GM12874 (cell line): ENCODE data around the gene PPP4R1.

Source experiments
- TF ChIP-seq, protein P1 (sequence below): IDR thresholded peaks from 2 replicates; pipeline ENCODE4 v1.5.1; 2011; ENCODE audit warnings: low read depth, mild to moderate bottlenecking, control low read depth, low read length, moderate library complexity; ENCODE audit not compliant: insufficient read depth

The PPP4R1 gene

DNA sequence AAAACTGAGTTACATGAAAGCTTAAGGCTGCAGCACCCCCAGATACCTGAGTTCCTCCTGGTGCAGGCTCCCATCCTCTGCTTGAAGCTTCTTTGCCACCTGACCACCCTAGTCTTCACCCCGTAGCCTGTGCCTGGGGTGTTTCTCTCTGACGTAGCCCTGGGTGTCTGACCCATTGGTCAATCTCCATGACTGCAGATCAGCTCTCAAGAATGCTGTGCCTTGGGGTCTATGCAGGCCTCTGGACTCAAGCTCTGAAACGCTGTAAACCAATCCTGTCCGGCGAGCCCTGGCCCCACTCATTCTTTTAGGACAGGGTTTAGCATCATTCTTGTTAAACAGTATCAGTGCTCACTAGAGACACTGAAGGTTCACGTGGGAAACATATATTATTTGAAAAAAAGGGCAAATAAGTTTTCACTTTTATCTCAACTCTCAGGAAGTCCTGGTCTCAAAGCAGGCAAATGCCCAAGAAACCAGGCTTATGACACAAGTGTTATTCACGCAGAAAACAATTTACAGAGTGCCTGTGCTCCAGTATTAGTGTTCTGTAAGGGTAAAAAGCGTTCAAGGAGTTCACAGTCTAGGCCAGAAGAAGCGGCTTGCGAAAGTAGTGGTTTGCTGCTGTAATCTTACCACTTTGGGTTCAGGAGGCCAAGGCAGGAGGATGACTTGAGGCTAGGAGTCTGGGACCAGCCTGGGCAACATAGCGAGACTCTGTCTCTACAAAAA is 22.8 kb upstream of the PPP4R1 start:
- TF ChIP-seq, protein P1, sequence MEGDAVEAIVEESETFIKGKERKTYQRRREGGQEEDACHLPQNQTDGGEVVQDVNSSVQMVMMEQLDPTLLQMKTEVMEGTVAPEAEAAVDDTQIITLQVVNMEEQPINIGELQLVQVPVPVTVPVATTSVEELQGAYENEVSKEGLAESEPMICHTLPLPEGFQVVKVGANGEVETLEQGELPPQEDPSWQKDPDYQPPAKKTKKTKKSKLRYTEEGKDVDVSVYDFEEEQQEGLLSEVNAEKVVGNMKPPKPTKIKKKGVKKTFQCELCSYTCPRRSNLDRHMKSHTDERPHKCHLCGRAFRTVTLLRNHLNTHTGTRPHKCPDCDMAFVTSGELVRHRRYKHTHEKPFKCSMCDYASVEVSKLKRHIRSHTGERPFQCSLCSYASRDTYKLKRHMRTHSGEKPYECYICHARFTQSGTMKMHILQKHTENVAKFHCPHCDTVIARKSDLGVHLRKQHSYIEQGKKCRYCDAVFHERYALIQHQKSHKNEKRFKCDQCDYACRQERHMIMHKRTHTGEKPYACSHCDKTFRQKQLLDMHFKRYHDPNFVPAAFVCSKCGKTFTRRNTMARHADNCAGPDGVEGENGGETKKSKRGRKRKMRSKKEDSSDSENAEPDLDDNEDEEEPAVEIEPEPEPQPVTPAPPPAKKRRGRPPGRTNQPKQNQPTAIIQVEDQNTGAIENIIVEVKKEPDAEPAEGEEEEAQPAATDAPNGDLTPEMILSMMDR = no peak

DNA sequence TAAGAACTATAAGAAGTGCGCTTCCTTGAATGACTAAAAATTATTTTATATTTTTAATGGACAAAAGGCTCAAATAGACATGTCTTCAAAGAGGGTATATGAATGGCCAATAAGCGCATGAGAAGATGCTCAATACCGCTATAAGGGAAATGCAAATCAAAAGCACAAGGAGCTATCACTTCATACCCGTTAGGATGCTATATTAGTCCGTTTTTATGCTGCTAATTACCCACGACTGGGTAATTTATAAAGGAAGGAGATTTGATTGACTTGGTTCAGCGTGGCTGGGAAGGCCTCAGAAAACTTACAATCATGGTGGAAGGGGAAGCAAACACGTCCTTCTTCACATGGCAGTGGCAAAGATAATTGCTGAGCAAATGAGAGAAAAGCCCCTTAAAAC is 20.5 kb upstream of the PPP4R1 start:
- TF ChIP-seq, protein P1 = no peak

DNA sequence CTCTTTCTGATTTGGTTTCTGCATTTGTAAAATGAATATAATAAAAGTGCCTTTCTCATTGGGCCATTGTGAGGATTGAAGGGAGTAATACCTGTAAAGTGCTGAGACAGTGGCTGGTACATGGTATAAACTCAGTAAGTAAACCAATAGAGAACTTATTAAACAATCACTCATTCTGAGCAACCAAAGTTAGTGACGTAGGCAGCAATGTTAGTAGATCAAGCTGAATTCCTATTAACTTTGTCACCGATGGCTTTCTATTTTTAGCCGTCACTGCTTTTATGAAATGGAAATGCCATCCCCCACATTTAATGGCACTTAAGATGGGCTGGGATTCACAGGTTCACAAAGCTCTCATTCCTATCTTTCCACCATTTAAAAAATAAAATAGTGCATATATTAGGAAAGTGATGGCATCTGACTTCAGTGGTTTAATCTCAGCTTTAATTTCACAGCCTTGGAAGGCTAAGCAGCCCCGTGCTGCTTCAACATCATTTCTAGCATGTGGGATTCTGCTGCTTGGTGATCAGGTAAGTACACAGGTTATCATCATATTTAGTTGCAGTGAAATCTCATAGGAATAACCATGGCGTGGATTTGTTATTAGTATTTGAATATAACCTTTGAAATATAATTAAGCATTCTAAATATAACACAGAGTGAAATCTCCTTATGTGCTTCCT is 17.6 kb upstream of the PPP4R1 start:
- TF ChIP-seq, protein P1 = no peak

DNA sequence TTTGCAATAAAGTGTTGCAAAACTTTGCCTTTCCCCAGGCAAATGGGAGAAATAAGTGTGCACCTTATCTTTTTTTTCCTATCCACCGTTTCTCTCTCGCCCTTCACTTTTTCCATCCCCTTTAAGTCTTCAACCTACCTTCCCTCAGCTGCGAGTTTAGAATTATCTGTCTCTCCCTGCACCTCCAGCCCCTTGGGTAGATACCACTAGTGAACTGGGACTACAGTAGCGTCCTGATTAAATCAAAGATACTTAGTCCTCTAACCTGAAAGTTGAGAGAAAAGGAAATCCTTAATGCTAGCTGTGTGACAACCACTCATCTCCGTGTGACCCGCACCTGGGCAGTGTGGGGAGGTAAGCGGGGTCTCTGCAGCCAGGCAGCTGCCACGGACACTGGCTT is 16.1 kb upstream of the PPP4R1 start:
- TF ChIP-seq, protein P1 = no peak

DNA sequence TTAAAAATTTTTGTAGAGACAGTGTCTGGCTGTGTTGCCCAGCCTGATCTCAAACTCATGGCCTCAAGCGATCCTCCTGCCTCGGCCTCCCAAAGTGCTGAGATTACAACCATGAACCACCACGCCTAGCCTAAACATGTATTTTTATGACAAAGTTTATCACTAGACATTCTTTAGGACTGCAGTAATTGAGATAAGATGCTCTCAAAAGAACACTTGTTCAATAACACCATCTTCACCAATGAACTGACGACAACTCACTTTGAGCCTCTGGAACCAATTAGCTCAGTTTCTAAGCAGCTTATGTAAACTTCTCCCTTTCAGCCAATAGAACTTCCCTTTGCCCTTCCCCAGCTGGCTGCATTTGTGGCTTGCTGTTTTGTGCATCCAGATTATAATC is 15.3 kb upstream of the PPP4R1 start:
- TF ChIP-seq, protein P1 = no peak

DNA sequence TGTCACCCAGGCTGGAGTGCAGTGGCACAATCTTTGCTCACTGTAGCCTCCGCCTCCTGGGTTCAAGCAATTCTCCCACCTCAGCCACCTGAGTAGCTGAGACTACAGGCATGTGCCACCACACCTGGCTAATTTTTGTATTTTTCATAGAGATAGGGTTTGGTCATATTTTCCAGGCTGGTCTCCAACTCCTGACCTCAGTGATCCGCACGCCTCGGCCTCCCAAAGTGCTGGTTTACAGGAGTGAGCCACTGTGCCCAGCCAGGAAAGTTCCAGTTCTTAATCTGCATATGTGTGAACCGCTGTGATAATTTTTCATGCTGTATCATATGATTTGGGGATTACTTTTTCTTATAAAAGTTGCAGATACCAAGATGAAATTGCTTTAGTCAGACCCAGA is 14.6 kb upstream of the PPP4R1 start:
- TF ChIP-seq, protein P1 = no peak

DNA sequence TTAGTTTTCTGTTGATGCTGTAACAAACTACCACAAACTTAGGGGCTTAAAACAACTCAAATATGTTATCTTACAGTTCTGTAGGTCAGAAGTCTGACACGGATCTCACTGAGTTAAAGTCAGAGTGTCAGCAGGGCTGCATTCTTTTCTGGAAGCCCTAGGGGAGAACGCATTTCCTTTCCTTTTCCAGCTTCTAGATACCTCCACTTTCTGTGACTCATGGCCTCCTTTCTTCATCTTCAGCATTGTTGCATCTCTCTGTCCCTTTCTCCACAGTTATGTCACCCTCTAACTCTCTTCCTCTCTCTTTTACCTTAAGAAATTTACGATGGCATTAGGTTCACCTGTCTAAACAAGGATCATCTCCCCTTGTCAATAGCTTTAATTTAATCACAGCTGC is 13.3 kb upstream of the PPP4R1 start:
- TF ChIP-seq, protein P1 = no peak
